Adrenal gland (tissue), 12 donors: ENCODE data around the gene ARL15. TPM values are rescaled to one million over a fixed set of nuclear protein-coding genes. Genes with fewer than 3 reads are reported as not detected.

ENCODE experiments used
- DNase-seq, 7 donors: peaks; one replicate each; pipeline ENCODE4 v3.0.0-alpha.2; 2019 to 2020
- H3K27ac ChIP-seq, 5 donors: fragments of 200-600 bp; sonication (generic) in 4 of 5; 1 replicate in 3 of 5; 2 replicates in 2 of 5; pipeline versions ENCODE4 v1.5.1 to v1.8.0; 2016 to 2020; ENCODE audit warnings: mild to moderate bottlenecking in 1 of 5
- H3K27me3 ChIP-seq: fragments of 200-600 bp; 2 replicates; pipeline ENCODE4 v1.8.0; 2021
- H3K36me3 ChIP-seq, 2 donors: fragments of 200-600 bp; replicated peaks in 1 of 2; 1 replicate in 1 of 2; 2 replicates in 1 of 2; pipeline versions ENCODE4 v1.5.1 to v1.8.0; 2018 to 2022
- H3K4me1 ChIP-seq, 2 donors: fragments of 200-600 bp; replicated peaks in 1 of 2; 1 replicate in 1 of 2; 2 replicates in 1 of 2; pipeline versions ENCODE4 v1.5.1 to v1.8.0; 2018 to 2021
- H3K4me3 ChIP-seq, 4 donors: fragments of 200-600 bp; sonication (generic) in 3 of 4; one replicate each; pipeline ENCODE4 v1.5.1; 2016 to 2018
- H3K9me3 ChIP-seq, 3 donors: fragments of 200-600 bp; sonication (generic) in 1 of 3; replicated peaks in 1 of 3; 1 replicate in 2 of 3; 2 replicates in 1 of 3; pipeline versions ENCODE4 v1.5.1 to v1.8.0; 2016 to 2021
- CTCF ChIP-seq, 6 experiments: fragments of 450-650 bp in 4 of 6; fragments of 200-600 bp in 2 of 6; sonication (generic) in 1 of 6; IDR thresholded peaks; 1 replicate in 5 of 6; 2 replicates in 1 of 6; pipeline versions ENCODE4 v1.5.1 to v1.8.0; 2016 to 2021; ENCODE audit warnings: antibody characterized with exemption in 6 of 6, mild to moderate bottlenecking in 2 of 6, moderate library complexity in 1 of 6
- POLR2A ChIP-seq, 2 donors: fragments of 450-650 bp; IDR thresholded peaks; one replicate each; pipeline ENCODE4 v1.6.1; 2017; ENCODE audit warnings: antibody characterized with exemption in 2 of 2, mild to moderate bottlenecking in 2 of 2, moderate library complexity in 1 of 2
- WGBS, 4 donors: extraction: QIAGEN DNeasy Blood & Tissue Kit in 2 of 4; methylation state at CpG; one replicate each; pipeline versions ENCODE4 v1.1.5 to v1.1.7; 2013 to 2017; 5-methylcytosine and 5-hydroxymethylcytosine counted together
- intact Hi-C, 2 donors: fragments of 100-400 bp; cut with DNase I; formaldehyde crosslinking; loops; one replicate each; pipeline versions ENCODE4 v1.14.1 to v1.15.0; 2022 to 2023
- polyA plus RNA-seq, 3 donors: library from polyadenylated mRNA; stranded (reverse); fragments of 200-250 nt in 2 of 3; fragments of 350-450 nt in 1 of 3; fragmentation: Illumina TruSeq in 1 of 3; extraction: RNeasy Lipid Tissue Mini Kit (QIAGEN cat#74804) in 1 of 3; gene quantifications; one replicate each; pipeline ENCODE4 v1.2.3, GENCODE V29; 2013 to 2014
- total RNA-seq, 9 donors: library from RNA; depleted of rRNA in 4 of 9; stranded (reverse); fragments of >200 nt in 4 of 9; fragments of 120-200 nt in 1 of 9; fragmentation: NEBNext Ultra II Directional in 1 of 9; extraction: Animal tissue kit (Norgen Biotek cat#: 25700) in 1 of 9; gene quantifications; one replicate each; pipeline versions ENCODE4 v1.1.0 to v1.2.4, GENCODE V29; 2013 to 2023
- donor health status: healthy with polysubstance abuse.
- donor health status: Bipolar disorder and iron deficiency.
- donor health status: DM: yes; HTN: yes; CAD: no.
- donor health status: DM: no; HTN: no; CAD: no.
- donor health status: DM: no; HTN: no; CAD: no.
- donor health status: DM: yes; HTN: yes; CAD: no.

Gene ARL15
- total and polyA plus RNA-seq, 12 donors: 12.1 to 85.6 (median 38.9) TPM

GRCh38 chr5:54347221-54347865, 37.0 kb upstream of the ARL15 start:
- no peak for DNase-seq
- Histone ChIP-seq H3K27me3 (no peaks in the 10 kb centered on the region), H3K27ac (no peak overlapping the region), H3K9me3 (no peaks in the 10 kb centered on the region), H3K36me3 (no peaks in the 10 kb centered on the region), H3K4me3 (no peak overlapping the region), H3K4me1 (no peaks in the 10 kb centered on the region)
- TF ChIP-seq POLR2A (IDR thresholded peaks at IDR 0.05) (no peak), CTCF (IDR thresholded peaks at IDR 0.05) (no peak)
- 76 to 85% (median 83%) methylated on average over 5 of the region's 5 CpGs for WGBS, 4 donors
- intact Hi-C loops: no loop called here

- no peaks in the 10 kb centered on the region for H3K9me3 ChIP-seq
- H3K36me3 ChIP-seq: no peaks in the 10 kb centered on the region
- peaks cover 0 to 5% of the 10 kb centered on the region in 2 donors for H3K4me1 ChIP-seq
- no peak for DNase-seq
- H3K27me3 ChIP-seq: no peaks in the 10 kb centered on the region
- H3K27ac ChIP-seq: no peak overlapping the region
- no peak for TF ChIP-seq CTCF (IDR thresholded peaks at IDR 0.05)
- TF ChIP-seq POLR2A (IDR thresholded peaks at IDR 0.05): no peak
- intact Hi-C loops: no loop called here
- no peak overlapping the region for H3K4me3 ChIP-seq
Measured at GRCh38 chr5:54344653-54345052, 34.3 kb upstream of the ARL15 start.

GRCh38 chr5:54341971-54342370, 31.6 kb upstream of the ARL15 start:
- intact Hi-C loops: no loop called here
- Histone ChIP-seq H3K4me1 (peaks cover 0 to 5% of the 10 kb centered on the region in 2 donors), H3K4me3 (no peak overlapping the region), H3K9me3 (no peaks in the 10 kb centered on the region), H3K27ac (no peak overlapping the region), H3K27me3 (no peaks in the 10 kb centered on the region), H3K36me3 (no peaks in the 10 kb centered on the region)
- DNase-seq: no peak
- WGBS, 4 donors: 88 to 98% (median 94%) methylated on average over 2 of the region's 2 CpGs
- TF ChIP-seq CTCF (IDR thresholded peaks at IDR 0.05): no peak
- TF ChIP-seq POLR2A (IDR thresholded peaks at IDR 0.05): no peak

GRCh38 chr5:54337523-54337922, 27.1 kb upstream of the ARL15 start:
- H3K4me1 ChIP-seq: peaks cover 0 to 5% of the 10 kb centered on the region in 2 donors
- H3K27me3 ChIP-seq: no peaks in the 10 kb centered on the region
- DNase-seq: no peak
- H3K27ac ChIP-seq: no peak overlapping the region
- WGBS, 4 donors: 63 to 82% (median 68%) methylated on average over 4 of the region's 4 CpGs
- no peak overlapping the region for H3K4me3 ChIP-seq
- H3K36me3 ChIP-seq: no peaks in the 10 kb centered on the region
- TF ChIP-seq CTCF (IDR thresholded peaks at IDR 0.05): no peak
- TF ChIP-seq POLR2A (IDR thresholded peaks at IDR 0.05): no peak
- no peaks in the 10 kb centered on the region for H3K9me3 ChIP-seq
- intact Hi-C loops: no loop called here
